TTC549 (cell line): ENCODE results near the gene ABLIM1.

Experiments
- FAIRE-seq: peaks from 2 replicates; lab custom pipeline; 2012; peaks lifted over from hg19 to GRCh38; lab: Jason Lieb, UNC

The ABLIM1 gene

GRCh38 chr10:114646426-114646825 is 11.6 kb downstream of the ABLIM1 start:
- no peak for FAIRE-seq

- no peak for FAIRE-seq
Measured at GRCh38 chr10:114645706-114646105, 12.4 kb downstream of the ABLIM1 start.

GRCh38 chr10:114643158-114643557 is 14.9 kb downstream of the ABLIM1 start:
- no peak for FAIRE-seq

- FAIRE-seq, result no peak
Measured at GRCh38 chr10:114642729-114643128, 15.3 kb downstream of the ABLIM1 start.

- no peak for FAIRE-seq
Measured at GRCh38 chr10:114638821-114639625, 19.1 kb downstream of the ABLIM1 start.

GRCh38 chr10:114635797-114636550 is 22.1 kb downstream of the ABLIM1 start:
- FAIRE-seq, result no peak

GRCh38 chr10:114635101-114635500 is 23.0 kb downstream of the ABLIM1 start:
- FAIRE-seq, result no peak

GRCh38 chr10:114634609-114634979 is 23.5 kb downstream of the ABLIM1 start:
- no peak for FAIRE-seq

GRCh38 chr10:114632869-114633715 is 25.0 kb downstream of the ABLIM1 start:
- FAIRE-seq, result no peak

- FAIRE-seq, result no peak
Measured at GRCh38 chr10:114631666-114632417, 26.2 kb downstream of the ABLIM1 start.

- no peak for FAIRE-seq
Measured at GRCh38 chr10:114631090-114631665, 26.9 kb downstream of the ABLIM1 start.

GRCh38 chr10:114629824-114630730 is 28.0 kb downstream of the ABLIM1 start:
- no peak for FAIRE-seq

- FAIRE-seq, result no peak
Measured at GRCh38 chr10:114629083-114629823, 28.8 kb downstream of the ABLIM1 start.

GRCh38 chr10:114628106-114628505 is 30.0 kb downstream of the ABLIM1 start:
- no peak for FAIRE-seq

- no peak for FAIRE-seq
Measured at GRCh38 chr10:114626841-114627240, 31.2 kb downstream of the ABLIM1 start.

GRCh38 chr10:114624951-114625780 is 32.9 kb downstream of the ABLIM1 start:
- FAIRE-seq, result no peak

- no peak for FAIRE-seq
Measured at GRCh38 chr10:114624422-114624821, 33.7 kb downstream of the ABLIM1 start.

GRCh38 chr10:114623661-114624294 is 34.3 kb downstream of the ABLIM1 start:
- FAIRE-seq, result no peak
